Hematopoietic multipotent progenitor cell treated with erythropoietin and hydrocortisone succinate and interleukin-3 and kit ligand, for 4 days (in vitro differentiated cells): ENCODE measurements around the gene SLC30A3.
"Not testable (repeated sequence)": the region's sequence is repeated elsewhere in the genome, so short reads cannot be mapped to it uniquely, and the experiment has no call there.

Source experiments
- DNase-seq: peaks from one replicate; pipeline ENCODE4 v3.0.0-alpha.2; 2015

Gene SLC30A3

GRCh38 chr2:27284996-27285395, 22.1 kb upstream of the SLC30A3 start:
- no peak for DNase-seq

DNA sequence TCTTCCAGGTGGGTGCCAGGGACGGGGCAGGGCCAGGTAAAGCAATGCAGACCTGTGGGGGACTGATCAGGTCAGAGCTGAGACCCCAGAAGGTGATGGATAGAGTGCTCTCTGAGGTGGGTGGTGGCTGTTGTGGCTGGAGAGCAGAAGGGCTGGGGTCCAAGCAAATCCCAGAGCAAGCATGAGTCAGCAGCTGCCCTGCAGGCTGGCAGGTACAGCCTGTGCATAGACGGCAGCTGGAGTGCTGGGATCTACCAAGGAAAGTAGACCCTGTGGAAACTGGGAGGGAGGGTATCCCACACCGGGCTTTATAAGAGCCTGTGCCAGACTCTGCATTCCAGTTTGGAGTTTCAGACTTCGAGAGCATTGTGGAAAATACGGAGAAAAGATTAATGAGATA, 20.0 kb upstream of the SLC30A3 start:
- DNase-seq: no peak

DNA sequence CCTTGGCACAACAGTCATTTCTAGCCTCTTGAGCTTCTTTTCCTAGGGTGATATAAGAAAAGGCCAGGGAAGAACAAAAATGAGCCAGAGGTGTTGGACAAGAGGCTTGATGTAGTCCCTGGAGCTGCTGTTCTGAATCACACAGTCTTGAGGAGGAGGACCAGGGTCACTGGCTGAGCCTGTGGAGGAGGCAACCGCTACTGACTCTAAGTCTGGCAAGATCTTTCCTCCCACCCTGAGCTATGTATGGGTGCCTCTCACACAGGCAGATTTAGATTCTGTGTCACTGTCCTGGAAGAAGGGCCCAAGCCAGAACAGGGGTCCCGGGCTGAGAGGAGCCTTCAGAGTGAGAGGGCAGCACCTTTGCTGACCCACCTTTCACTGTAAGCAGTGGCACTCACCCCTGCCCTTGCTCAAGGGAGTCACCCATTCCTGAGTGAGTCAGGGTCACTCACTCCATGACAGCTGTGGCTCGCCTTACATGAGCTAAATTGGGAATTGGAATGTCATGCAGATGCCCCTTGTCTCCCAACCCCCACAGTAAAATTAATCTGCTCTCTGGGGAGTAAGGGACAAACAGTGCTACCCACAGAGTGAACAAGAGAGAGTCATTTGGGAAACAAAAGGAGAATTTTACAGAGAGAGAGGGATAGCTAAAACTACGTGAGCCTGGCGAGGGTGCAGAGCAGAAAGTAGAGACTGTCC, 19.2 kb upstream of the SLC30A3 start, which contains the start of gene TRIM54:
Gene TRIM54 (plus strand): TSS at position 575 of the 705 bp plus-strand sequence. CDS start 303 bp downstream, outside the sequence.
- DNase-seq: no peak

DNA sequence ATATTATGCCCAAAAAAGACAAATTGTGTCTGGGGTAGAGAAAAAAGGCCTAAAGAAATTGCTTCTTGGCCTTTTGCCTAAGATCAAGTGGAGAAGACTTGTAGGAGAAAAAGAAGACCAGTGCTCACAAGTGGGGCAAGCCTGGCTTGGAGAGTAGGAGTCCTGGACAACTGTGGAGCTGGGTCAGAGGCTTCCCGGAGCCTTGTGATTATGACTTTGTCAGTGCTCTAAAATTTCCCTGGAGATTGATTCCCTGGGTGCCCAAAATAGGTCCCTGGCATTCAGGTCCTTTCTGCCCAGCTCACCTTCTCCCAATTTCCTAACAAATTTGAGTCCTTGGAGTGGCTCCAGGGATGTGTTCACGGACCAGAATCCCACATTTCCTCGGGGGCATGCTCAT, 18.6 kb upstream of the SLC30A3 start:
- no peak for DNase-seq

- DNase-seq: no peak
Observed at GRCh38 chr2:27280826-27281225, 18.0 kb upstream of the SLC30A3 start.

DNA sequence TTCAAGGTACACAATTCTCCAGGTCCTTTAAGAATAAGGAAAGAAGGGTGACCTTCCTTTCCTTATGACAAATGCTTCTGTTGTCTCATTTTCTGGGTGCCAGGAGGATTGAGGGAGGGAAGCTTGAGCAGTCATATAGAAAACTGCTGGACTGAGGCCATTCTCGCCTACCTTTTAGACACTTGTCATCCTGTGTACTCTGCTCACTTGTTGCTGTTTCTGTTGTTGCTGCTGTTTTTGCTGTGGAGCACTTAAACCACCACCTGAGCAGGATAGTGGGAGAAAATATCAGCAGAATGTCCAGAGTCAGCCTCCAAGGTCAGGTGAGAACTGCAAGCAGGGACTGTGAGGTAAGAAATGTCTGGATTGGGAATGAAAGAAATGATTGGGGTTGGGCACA, 15.2 kb upstream of the SLC30A3 start:
- no peak for DNase-seq

GRCh38 chr2:27275211-27276150, 12.6 kb upstream of the SLC30A3 start, which contains the start of gene DNAJC5G:
Gene DNAJC5G, plus strand, starts transcription at chr2:27275433. Its CDS starts 1,296 bp downstream, at chr2:27276729.
- DNase-seq: no peak

- not testable (repeated sequence) for DNase-seq
Observed at GRCh38 chr2:27272537-27273522, 10.0 kb upstream of the SLC30A3 start.

GRCh38 chr2:27271631-27272340, 8.9 kb upstream of the SLC30A3 start:
- no peak for DNase-seq

DNA sequence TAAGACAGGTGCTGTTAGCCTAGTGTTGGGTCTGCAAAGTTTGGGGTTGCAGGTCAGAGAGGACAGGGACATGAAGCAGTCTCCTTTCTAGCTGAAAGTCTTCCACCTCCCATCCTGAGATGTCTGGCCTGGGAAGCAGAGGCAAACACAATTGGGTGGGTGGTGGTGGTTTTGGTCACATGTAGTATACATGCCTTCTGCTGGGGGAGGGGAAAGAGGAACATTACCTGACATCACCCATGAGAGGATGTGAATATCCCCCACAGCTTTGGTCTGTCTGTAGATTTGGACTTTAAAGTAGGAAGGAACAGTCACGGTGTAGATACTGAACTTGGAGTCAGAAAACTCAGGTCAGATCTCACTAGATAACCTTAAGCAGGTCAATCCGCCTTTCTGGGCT, 7.8 kb upstream of the SLC30A3 start:
- no peak for DNase-seq

DNA sequence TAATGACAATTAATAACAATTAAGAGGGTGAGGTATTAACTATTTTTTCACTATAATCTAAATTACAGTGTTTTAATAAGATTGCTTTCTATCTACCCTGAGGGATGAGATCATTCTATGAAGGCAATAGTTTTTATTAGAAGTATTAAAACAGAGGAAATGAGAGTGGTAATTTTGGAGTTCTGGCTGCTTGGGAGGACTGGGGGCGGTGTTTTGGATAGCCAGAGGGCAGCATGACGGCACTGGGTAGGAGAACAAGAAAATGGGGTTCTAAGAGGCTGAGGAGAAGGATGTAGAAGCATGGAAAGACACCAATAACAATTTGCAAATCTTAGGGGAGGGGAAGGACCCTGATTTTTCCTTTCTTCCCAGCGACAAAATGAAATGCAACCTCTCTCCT, 7.3 kb upstream of the SLC30A3 start:
- DNase-seq: no peak

- DNase-seq: not testable (repeated sequence)
Observed at GRCh38 chr2:27268296-27268695, 5.4 kb upstream of the SLC30A3 start.

DNA sequence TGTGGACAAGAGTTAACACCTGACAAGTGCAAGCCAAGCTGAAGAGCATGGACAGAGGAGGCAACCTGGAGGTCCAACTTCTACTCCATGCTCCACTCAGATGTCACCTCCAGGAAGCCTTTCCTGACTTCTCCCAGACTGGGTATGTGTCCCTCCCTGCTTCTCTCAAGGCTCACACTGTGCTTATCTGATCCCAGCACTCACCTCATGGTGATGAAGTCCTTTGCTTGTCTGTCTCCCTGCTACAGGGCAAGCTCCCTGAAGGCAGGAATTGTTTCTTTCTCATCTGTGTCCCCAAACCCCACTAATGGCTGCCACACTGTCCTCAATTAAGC, 2.7 kb upstream of the SLC30A3 start:
- DNase-seq: no peak

GRCh38 chr2:27264753-27265535, 2.1 kb upstream of the SLC30A3 start:
- DNase-seq: peak; percentile 82

GRCh38 chr2:27264253-27264752, 1.5 kb upstream of the SLC30A3 start:
- DNase-seq: no peak

GRCh38 chr2:27263287-27264252, 723 bp upstream of the SLC30A3 start:
- no peak for DNase-seq

- no peak for DNase-seq
Observed at GRCh38 chr2:27261926-27262298, 935 bp downstream of the SLC30A3 start.

DNA sequence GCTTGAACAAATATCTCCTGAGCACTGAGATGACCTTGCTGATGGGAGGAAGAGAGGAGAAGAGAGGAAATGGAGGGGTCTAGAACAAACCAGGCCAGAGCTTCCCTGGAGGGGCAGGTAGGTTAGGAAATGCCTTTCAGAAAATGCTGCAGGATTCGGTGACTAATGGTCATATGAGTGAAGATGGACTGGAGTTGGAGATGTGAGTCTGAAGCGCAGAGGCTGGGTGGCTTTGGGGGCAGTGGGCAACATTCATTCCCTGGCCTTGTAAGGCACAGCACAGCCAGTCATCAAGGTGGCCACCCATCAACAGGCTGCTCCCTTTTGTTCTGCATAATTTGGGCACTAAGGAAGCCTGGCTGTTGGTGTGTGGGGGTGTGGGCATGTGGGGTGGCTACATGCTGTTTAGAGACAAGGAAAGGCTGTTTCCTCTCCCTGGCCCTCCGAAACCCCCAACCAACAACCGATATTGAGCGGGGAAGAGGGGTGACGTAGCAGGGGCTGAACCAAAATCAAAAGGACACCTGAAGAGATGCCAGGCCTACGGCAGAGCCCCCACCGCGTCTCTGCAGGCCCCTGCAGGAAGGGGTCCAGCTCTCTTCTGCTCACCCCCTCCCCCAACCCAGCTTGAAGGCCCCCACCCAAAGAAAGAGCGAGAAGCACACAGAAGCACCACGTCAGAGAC, 1.5 kb downstream of the SLC30A3 start:
- DNase-seq: no peak

- DNase-seq: no peak
Observed at GRCh38 chr2:27258051-27258450, 4.8 kb downstream of the SLC30A3 start.
